ENCODE data around the gene FBXL17.

The FBXL17 gene

GRCh38 chr5:108257996-108258395 lies 123.9 kb downstream of the FBXL17 start:
- TF ChIP-seq SIN3A (IDR thresholded peaks at IDR 0.05; ENCODE audit: borderline replicate concordance, insufficient read depth, low read length) = no peak
- TF ChIP-seq POLR2AphosphoS5 (IDR thresholded peaks at IDR 0.05; ENCODE audit: low read depth, low read length) = no peak
- no peak for TF ChIP-seq FOXP2 (optimal IDR thresholded peaks at IDR 0.05; ENCODE audit: borderline replicate concordance, extremely low read depth, extremely low read length, insufficient read depth)
- no peak for TF ChIP-seq TAF1 (IDR thresholded peaks at IDR 0.05; ENCODE audit: borderline replicate concordance, insufficient read depth, low read length)

GRCh38 chr5:108255468-108255867 lies 126.4 kb downstream of the FBXL17 start:
- no peak for TF ChIP-seq POLR2AphosphoS5 (IDR thresholded peaks at IDR 0.05; ENCODE audit: low read depth, low read length)
- no peak for TF ChIP-seq FOXP2 (optimal IDR thresholded peaks at IDR 0.05; ENCODE audit: borderline replicate concordance, extremely low read depth, extremely low read length, insufficient read depth)
- no peak for TF ChIP-seq SIN3A (IDR thresholded peaks at IDR 0.05; ENCODE audit: borderline replicate concordance, insufficient read depth, low read length)
- TF ChIP-seq REST (IDR thresholded peaks at IDR 0.05; ENCODE audit: insufficient read depth in 1 of 2, low read depth in 2 of 2, low read length in 2 of 2) = no peak
- no peak for TF ChIP-seq TAF1 (IDR thresholded peaks at IDR 0.05; ENCODE audit: borderline replicate concordance, insufficient read depth, low read length)

- no peak for TF ChIP-seq POLR2AphosphoS5 (IDR thresholded peaks at IDR 0.05; ENCODE audit: low read depth, low read length)
- no peak for TF ChIP-seq FOXP2 (optimal IDR thresholded peaks at IDR 0.05; ENCODE audit: borderline replicate concordance, extremely low read depth, extremely low read length, insufficient read depth)
- TF ChIP-seq TAF1 (IDR thresholded peaks at IDR 0.05; ENCODE audit: borderline replicate concordance, insufficient read depth, low read length) = no peak
- no peak for TF ChIP-seq SIN3A (IDR thresholded peaks at IDR 0.05; ENCODE audit: borderline replicate concordance, insufficient read depth, low read length)
- no peak for TF ChIP-seq REST (IDR thresholded peaks at IDR 0.05; ENCODE audit: insufficient read depth in 1 of 2, low read depth in 2 of 2, low read length in 2 of 2)
Observed at GRCh38 chr5:108251350-108251749, 130.5 kb downstream of the FBXL17 start.

GRCh38 chr5:108249785-108250426 lies 132.0 kb downstream of the FBXL17 start:
- TF ChIP-seq POLR2AphosphoS5 (IDR thresholded peaks at IDR 0.05; ENCODE audit: low read depth, low read length) (no peak), SIN3A (IDR thresholded peaks at IDR 0.05; ENCODE audit: borderline replicate concordance, insufficient read depth, low read length) (no peak), FOXP2 (optimal IDR thresholded peaks at IDR 0.05; ENCODE audit: borderline replicate concordance, extremely low read depth, extremely low read length, insufficient read depth) (no peak), REST (IDR thresholded peaks at IDR 0.05; ENCODE audit: insufficient read depth in 1 of 2, low read depth in 2 of 2, low read length in 2 of 2) (no peak), TAF1 (IDR thresholded peaks at IDR 0.05; ENCODE audit: borderline replicate concordance, insufficient read depth, low read length) (no peak)

GRCh38 chr5:108249095-108249784 lies 132.7 kb downstream of the FBXL17 start:
- TF ChIP-seq TAF1 (IDR thresholded peaks at IDR 0.05; ENCODE audit: borderline replicate concordance, insufficient read depth, low read length) (no peak), SIN3A (IDR thresholded peaks at IDR 0.05; ENCODE audit: borderline replicate concordance, insufficient read depth, low read length) (no peak), POLR2AphosphoS5 (IDR thresholded peaks at IDR 0.05; ENCODE audit: low read depth, low read length) (no peak), FOXP2 (optimal IDR thresholded peaks at IDR 0.05; ENCODE audit: borderline replicate concordance, extremely low read depth, extremely low read length, insufficient read depth) (no peak), REST (IDR thresholded peaks at IDR 0.05; ENCODE audit: insufficient read depth in 1 of 2, low read depth in 2 of 2, low read length in 2 of 2) (no peak)
